ENCODE results near the gene CACNA2D3. TPM values are rescaled to one million over a fixed set of nuclear protein-coding genes. Genes with fewer than 3 reads are reported as not detected.

CACNA2D3 gene
- total and polyA plus RNA-seq, 4 donors: 14.1 to 34.5 (median 33.4) TPM

DNA sequence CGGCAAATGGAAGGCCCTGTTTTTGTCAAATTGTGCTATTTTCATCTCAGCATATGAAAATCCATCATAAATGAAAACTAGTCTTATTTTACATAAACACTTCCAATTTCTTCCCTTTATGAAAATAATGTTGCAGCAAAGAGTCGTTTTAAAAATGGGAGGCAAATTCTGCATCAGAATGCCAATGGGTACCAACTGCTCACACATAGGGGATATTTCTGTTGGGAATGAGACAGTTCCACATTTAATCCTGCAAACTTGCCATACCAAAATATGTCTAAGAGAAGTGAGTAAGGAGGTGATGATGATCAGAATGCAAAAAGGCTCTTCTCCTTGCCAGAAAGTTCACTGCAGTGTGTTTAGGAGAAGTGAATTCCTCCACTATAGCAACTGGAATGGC, 391.7 kb downstream of the CACNA2D3 start:
- DNase-seq (ENCODE audit: low read depth in 4 of 6, low spot score in 6 of 6): peak in 1 of 6 donors; percentile 81
- no CpG with 5 or more reads among the region's 2 CpGs for WGBS (ENCODE audit: insufficient coverage)
- Histone ChIP-seq H3K4me3 (ENCODE audit: low read depth, low read length) (no peak overlapping the region), H3K27ac (ENCODE audit: low read depth, low read length) (no peak overlapping the region), H3K4me1 (ENCODE audit: control insufficient read depth, insufficient read depth, low read length) (no peaks in the 10 kb centered on the region), H3K36me3 (ENCODE audit: control insufficient read depth, insufficient read depth, low read length) (no peaks in the 10 kb centered on the region), H3K27me3 (ENCODE audit: control insufficient read depth, insufficient read depth, low read length) (no peaks in the 10 kb centered on the region), H3K9me3 (ENCODE audit: control insufficient read depth, insufficient read depth, low read length) (no peaks in the 10 kb centered on the region)

DNA sequence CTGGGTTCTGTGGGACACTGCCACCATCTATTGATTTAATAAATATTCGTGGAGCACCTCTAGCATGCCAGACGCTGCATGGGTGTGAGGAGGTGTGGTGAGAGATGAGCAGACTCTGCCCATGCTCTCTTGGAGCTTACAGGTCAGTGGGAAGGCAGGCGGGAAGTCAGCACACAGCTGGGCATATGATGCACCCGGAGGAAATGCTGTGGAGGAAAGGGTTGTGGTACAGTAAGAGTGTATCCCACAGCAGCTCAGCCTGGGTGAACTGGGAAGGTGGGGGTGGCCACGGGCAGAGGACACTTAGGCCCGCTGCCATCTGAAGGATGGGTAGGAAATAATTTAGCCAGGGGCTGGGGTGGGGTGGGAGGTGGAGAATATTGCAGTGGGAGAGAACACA, 392.1 kb downstream of the CACNA2D3 start:
- no peaks in the 10 kb centered on the region for H3K9me3 ChIP-seq (ENCODE audit: control insufficient read depth, insufficient read depth, low read length)
- H3K27me3 ChIP-seq (ENCODE audit: control insufficient read depth, insufficient read depth, low read length): no peaks in the 10 kb centered on the region
- no peaks in the 10 kb centered on the region for H3K36me3 ChIP-seq (ENCODE audit: control insufficient read depth, insufficient read depth, low read length)
- DNase-seq (ENCODE audit: low read depth in 4 of 6, low spot score in 6 of 6): no peak
- H3K4me3 ChIP-seq (ENCODE audit: low read depth, low read length): no peak overlapping the region
- WGBS (ENCODE audit: insufficient coverage): 68% methylated on average over 4 of the region's 6 CpGs
- no peaks in the 10 kb centered on the region for H3K4me1 ChIP-seq (ENCODE audit: control insufficient read depth, insufficient read depth, low read length)
- H3K27ac ChIP-seq (ENCODE audit: low read depth, low read length): no peak overlapping the region

DNA sequence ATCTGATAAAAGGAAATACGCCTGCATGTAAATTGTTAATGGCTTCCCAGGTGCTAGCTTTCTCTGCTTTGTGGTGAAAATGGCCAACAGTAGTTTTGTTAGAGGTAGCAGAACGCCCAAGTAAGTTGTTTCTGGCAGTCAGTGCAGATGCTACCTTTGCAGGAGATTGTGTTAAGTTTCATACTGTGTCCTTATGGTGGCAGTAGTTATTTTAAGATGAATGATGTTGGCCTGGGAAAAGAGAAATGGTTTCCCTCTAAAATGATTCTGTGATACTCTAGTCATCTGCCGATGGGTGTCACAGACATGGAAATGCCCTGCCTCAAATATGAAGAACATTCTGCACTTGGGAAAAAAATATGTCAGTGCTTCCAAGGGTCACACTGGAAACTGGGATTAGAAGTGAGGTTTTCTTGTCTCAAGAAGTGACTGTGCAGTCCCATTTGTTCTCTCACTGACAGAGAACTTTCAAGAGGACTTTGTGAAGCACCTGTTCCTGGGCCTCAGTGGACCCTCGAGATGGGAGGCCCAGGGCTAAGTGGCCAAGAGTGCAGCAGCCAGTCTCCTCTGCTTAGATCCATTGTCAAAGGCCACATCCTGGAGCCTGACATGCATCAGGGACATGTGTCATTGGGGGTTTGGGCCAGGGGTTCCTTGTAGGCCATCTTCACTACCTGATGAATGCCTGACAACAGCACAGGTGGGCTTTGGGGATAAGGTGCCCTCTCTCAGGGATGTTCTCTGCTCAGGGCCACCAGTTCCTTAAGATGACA, 393.3 kb downstream of the CACNA2D3 start:
- Histone ChIP-seq H3K4me1 (ENCODE audit: control insufficient read depth, insufficient read depth, low read length) (no peaks in the 10 kb centered on the region), H3K27ac (ENCODE audit: low read depth, low read length) (no peak overlapping the region), H3K36me3 (ENCODE audit: control insufficient read depth, insufficient read depth, low read length) (no peaks in the 10 kb centered on the region), H3K27me3 (ENCODE audit: control insufficient read depth, insufficient read depth, low read length) (no peaks in the 10 kb centered on the region), H3K4me3 (ENCODE audit: low read depth, low read length) (no peak overlapping the region), H3K9me3 (ENCODE audit: control insufficient read depth, insufficient read depth, low read length) (no peaks in the 10 kb centered on the region)
- 79% methylated on average over 4 of the region's 4 CpGs for WGBS (ENCODE audit: insufficient coverage)
- peak in 2 of 6 donors; percentile 34 to 45 for DNase-seq (ENCODE audit: low read depth in 4 of 6, low spot score in 6 of 6)

DNA sequence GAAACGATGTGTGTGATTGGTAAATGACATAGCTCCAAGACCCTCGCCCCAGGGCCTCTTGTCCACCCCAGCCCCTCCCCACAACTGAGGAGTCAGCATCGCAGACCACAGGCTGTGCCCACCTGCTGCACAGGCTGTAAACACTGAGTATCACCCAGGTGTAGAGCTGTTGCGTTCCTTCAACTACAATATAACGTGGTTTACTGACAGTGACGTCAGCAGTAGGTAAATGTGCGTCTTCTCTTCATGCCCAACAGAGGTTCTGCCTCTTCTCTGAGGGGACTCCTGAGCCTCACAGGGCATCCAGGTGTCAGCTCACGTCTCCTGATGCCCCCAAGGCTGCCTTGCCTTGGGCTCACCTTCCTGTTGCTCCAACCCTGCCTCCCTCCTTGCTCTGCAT, 395.1 kb downstream of the CACNA2D3 start:
- H3K4me3 ChIP-seq (ENCODE audit: low read depth, low read length): no peak overlapping the region
- H3K27ac ChIP-seq (ENCODE audit: low read depth, low read length): no peak overlapping the region
- H3K36me3 ChIP-seq (ENCODE audit: control insufficient read depth, insufficient read depth, low read length): no peaks in the 10 kb centered on the region
- no peaks in the 10 kb centered on the region for H3K27me3 ChIP-seq (ENCODE audit: control insufficient read depth, insufficient read depth, low read length)
- no peaks in the 10 kb centered on the region for H3K9me3 ChIP-seq (ENCODE audit: control insufficient read depth, insufficient read depth, low read length)
- 67% methylated on average over 7 of the region's 8 CpGs for WGBS (ENCODE audit: insufficient coverage)
- no peak for DNase-seq (ENCODE audit: low read depth in 4 of 6, low spot score in 6 of 6)
- H3K4me1 ChIP-seq (ENCODE audit: control insufficient read depth, insufficient read depth, low read length): no peaks in the 10 kb centered on the region

DNA sequence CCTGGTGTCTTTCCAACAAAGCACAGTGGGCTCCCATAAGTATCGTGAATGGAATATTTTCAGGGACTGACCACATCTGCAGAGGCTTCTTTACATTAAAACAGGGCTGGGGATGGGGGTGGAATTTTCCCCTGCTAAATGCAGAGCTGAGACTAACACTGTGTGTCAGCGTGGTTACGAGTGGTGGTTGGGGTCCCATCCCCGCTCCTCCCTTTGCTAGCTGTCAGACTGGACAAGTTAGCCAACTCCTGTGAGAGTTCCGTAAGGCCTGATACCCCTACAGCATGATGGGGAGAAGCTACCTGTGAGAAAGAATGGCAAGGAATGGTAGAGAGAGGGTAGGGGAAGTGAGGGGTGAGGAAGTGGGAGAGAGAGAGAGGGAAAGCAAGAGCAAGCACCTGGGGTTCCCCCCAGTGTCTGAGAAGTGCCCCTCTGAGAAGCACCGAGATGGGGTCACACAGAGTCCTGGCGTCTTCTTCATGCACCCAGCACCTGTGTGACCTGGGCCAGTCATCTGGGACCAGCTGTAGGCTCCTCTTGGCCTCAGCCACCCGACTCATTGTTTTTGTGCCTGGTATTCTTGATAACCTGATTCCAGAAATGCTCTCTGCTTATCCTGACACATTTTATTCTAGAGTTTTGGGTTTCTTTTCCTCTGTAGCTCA, 395.8 kb downstream of the CACNA2D3 start:
- WGBS (ENCODE audit: insufficient coverage): 95% methylated on average over 6 of the region's 8 CpGs

DNA sequence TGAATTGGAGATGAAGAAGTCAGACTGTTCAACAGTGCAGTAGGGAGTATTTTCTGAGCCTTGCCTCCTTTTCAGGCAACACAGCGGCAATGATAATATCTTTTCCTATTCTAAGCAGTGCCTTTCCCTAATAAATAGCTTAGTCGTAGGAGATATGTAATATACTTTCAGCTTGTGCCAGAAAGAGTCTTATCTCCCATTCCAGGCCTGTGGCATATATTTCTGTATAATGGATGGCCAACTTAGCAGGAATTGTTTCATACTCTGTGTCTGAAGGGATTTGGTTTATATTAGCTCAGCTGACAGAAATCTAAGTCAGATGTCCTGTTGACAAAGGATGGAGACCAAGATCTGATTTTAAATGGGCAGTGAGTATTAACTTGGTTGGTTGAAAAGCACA, 397.1 kb downstream of the CACNA2D3 start:
- no peaks in the 10 kb centered on the region for H3K9me3 ChIP-seq (ENCODE audit: control insufficient read depth, insufficient read depth, low read length)
- H3K36me3 ChIP-seq (ENCODE audit: control insufficient read depth, insufficient read depth, low read length): no peaks in the 10 kb centered on the region
- no peaks in the 10 kb centered on the region for H3K27me3 ChIP-seq (ENCODE audit: control insufficient read depth, insufficient read depth, low read length)
- H3K4me1 ChIP-seq (ENCODE audit: control insufficient read depth, insufficient read depth, low read length): no peaks in the 10 kb centered on the region
- no peak overlapping the region for H3K4me3 ChIP-seq (ENCODE audit: low read depth, low read length)
- no peak overlapping the region for H3K27ac ChIP-seq (ENCODE audit: low read depth, low read length)
- no CpG with 5 or more reads among the region's 2 CpGs for WGBS (ENCODE audit: insufficient coverage)
- DNase-seq (ENCODE audit: low read depth in 4 of 6, low spot score in 6 of 6): peak in 1 of 6 donors; percentile 8

More for the DNA sequence above, 395.8 kb downstream of the CACNA2D3 start:
- H3K27me3 ChIP-seq (ENCODE audit: control insufficient read depth, insufficient read depth, low read length): no peaks in the 10 kb centered on the region
- no peaks in the 10 kb centered on the region for H3K4me1 ChIP-seq (ENCODE audit: control insufficient read depth, insufficient read depth, low read length)
- H3K9me3 ChIP-seq (ENCODE audit: control insufficient read depth, insufficient read depth, low read length): no peaks in the 10 kb centered on the region
- H3K27ac ChIP-seq (ENCODE audit: low read depth, low read length): no peak overlapping the region
- H3K4me3 ChIP-seq (ENCODE audit: low read depth, low read length): no peak overlapping the region
- DNase-seq (ENCODE audit: low read depth in 4 of 6, low spot score in 6 of 6): no peak
- no peaks in the 10 kb centered on the region for H3K36me3 ChIP-seq (ENCODE audit: control insufficient read depth, insufficient read depth, low read length)

DNA sequence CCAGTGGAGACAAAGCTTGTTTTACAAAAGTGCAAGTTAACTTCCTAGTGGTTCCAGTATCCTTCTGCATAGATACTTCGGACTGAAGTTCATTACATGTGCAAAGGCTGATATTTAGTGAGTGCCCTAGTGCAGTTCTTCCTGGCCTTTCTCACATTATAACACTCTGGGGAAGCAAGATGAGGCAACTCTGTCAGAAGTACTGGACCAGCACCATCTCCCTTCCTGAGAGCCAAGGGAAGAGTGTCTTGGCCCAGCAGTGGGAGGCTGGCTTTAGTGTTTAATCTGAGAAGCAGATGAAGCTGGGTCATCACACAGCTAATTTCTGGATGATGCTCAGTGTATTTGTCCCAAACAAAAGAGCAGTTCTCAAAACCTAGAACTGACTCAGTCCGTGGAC, 397.7 kb downstream of the CACNA2D3 start:
- no peak for DNase-seq (ENCODE audit: low read depth in 4 of 6, low spot score in 6 of 6)
- H3K27ac ChIP-seq (ENCODE audit: low read depth, low read length): no peak overlapping the region
- H3K4me1 ChIP-seq (ENCODE audit: control insufficient read depth, insufficient read depth, low read length): no peaks in the 10 kb centered on the region
- 72% methylated on average over 2 of the region's 2 CpGs for WGBS (ENCODE audit: insufficient coverage)
- no peaks in the 10 kb centered on the region for H3K27me3 ChIP-seq (ENCODE audit: control insufficient read depth, insufficient read depth, low read length)
- no peaks in the 10 kb centered on the region for H3K36me3 ChIP-seq (ENCODE audit: control insufficient read depth, insufficient read depth, low read length)
- H3K4me3 ChIP-seq (ENCODE audit: low read depth, low read length): no peak overlapping the region
- H3K9me3 ChIP-seq (ENCODE audit: control insufficient read depth, insufficient read depth, low read length): no peaks in the 10 kb centered on the region

DNA sequence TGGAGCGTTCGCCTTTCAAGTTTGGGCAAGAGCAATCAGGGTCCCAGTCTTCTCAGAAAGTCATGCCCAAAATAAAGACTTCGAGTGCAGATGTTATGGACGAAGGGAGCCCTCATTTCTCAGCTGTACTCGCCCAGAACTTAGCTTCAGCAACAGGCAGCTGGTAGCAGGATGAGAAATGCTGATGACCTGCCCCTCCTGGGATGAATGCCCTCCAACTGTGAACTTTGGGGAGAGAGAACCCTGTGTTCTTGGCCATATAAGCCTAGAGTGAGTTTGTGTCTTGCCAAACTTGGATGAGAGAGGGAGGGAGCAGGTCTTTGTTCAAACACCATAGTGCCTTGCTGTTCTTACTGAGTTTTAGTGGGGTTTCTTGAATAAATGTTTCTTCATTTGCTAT, 405.2 kb downstream of the CACNA2D3 start:
- no peaks in the 10 kb centered on the region for H3K4me1 ChIP-seq (ENCODE audit: control insufficient read depth, insufficient read depth, low read length)
- H3K27me3 ChIP-seq (ENCODE audit: control insufficient read depth, insufficient read depth, low read length): no peaks in the 10 kb centered on the region
- no peak overlapping the region for H3K27ac ChIP-seq (ENCODE audit: low read depth, low read length)
- DNase-seq (ENCODE audit: low read depth in 4 of 6, low spot score in 6 of 6): no peak
- H3K9me3 ChIP-seq (ENCODE audit: control insufficient read depth, insufficient read depth, low read length): peaks cover 2% of the 10 kb centered on the region
- WGBS (ENCODE audit: insufficient coverage): 91% methylated on average over 5 of the region's 5 CpGs
- no peak overlapping the region for H3K4me3 ChIP-seq (ENCODE audit: low read depth, low read length)
- no peaks in the 10 kb centered on the region for H3K36me3 ChIP-seq (ENCODE audit: control insufficient read depth, insufficient read depth, low read length)

DNA sequence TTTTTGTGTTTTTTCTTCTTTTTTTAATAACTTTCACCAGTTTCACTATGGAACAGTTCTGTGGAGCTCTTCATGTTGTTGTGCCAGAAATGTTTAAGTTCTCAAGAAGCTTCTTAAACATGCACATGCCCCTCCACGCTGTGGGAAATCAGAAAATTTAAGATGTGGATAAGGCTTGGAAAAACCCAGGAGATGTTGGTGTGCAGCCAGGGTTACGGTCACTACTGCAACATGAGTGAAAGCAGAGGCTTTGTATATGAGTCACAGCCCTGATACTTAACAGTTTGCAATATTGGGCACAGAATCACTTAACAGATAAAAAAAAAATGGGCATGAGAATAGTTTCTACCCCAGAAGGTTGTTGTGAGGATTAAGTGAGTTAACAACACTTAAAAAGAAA, 405.6 kb downstream of the CACNA2D3 start:
- DNase-seq (ENCODE audit: low read depth in 4 of 6, low spot score in 6 of 6): no peak
- H3K4me1 ChIP-seq (ENCODE audit: control insufficient read depth, insufficient read depth, low read length): no peaks in the 10 kb centered on the region
- WGBS (ENCODE audit: insufficient coverage): no CpG with 5 or more reads among the region's 2 CpGs
- H3K27ac ChIP-seq (ENCODE audit: low read depth, low read length): no peak overlapping the region
- no peaks in the 10 kb centered on the region for H3K27me3 ChIP-seq (ENCODE audit: control insufficient read depth, insufficient read depth, low read length)
- H3K4me3 ChIP-seq (ENCODE audit: low read depth, low read length): no peak overlapping the region
- no peaks in the 10 kb centered on the region for H3K36me3 ChIP-seq (ENCODE audit: control insufficient read depth, insufficient read depth, low read length)
- peaks cover 2% of the 10 kb centered on the region for H3K9me3 ChIP-seq (ENCODE audit: control insufficient read depth, insufficient read depth, low read length)

DNA sequence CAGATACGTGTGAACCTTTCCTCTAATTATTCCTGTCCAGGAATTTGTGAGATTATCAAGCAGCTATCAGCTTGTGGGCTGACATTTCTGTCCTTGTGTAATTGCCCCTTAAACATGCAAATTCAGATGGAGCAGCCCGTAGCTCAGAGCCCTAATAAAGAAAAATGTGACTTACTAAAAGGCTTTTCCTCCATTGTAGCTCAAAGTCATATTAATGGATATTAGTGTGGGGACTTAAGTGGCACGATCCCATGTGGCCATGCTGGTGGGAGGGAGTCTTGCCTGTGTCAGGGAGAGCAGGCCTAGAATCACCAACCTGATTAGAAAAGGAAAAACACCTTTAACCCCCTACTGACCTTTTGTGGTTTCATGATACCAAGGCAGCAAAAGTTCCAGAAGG, 406.3 kb downstream of the CACNA2D3 start:
- peak in 1 of 6 donors; percentile 26 for DNase-seq (ENCODE audit: low read depth in 4 of 6, low spot score in 6 of 6)
- no peak overlapping the region for H3K27ac ChIP-seq (ENCODE audit: low read depth, low read length)
- 83% methylated on average over 1 of the region's 3 CpGs for WGBS (ENCODE audit: insufficient coverage)
- no peaks in the 10 kb centered on the region for H3K4me1 ChIP-seq (ENCODE audit: control insufficient read depth, insufficient read depth, low read length)
- H3K27me3 ChIP-seq (ENCODE audit: control insufficient read depth, insufficient read depth, low read length): no peaks in the 10 kb centered on the region
- no peak overlapping the region for H3K4me3 ChIP-seq (ENCODE audit: low read depth, low read length)
- H3K9me3 ChIP-seq (ENCODE audit: control insufficient read depth, insufficient read depth, low read length): peaks cover 2% of the 10 kb centered on the region
- H3K36me3 ChIP-seq (ENCODE audit: control insufficient read depth, insufficient read depth, low read length): no peaks in the 10 kb centered on the region
